HG03097 (cell line): ENCODE results near the gene SSC4D.

Experiments
- ATAC-seq: cut with Tn5 transposase; IDR thresholded peaks from one replicate; pipeline ENCODE4 v1.9.1; 2021; ENCODE audit not compliant: unreplicated experiment, low FRiP score

The SSC4D gene

DNA sequence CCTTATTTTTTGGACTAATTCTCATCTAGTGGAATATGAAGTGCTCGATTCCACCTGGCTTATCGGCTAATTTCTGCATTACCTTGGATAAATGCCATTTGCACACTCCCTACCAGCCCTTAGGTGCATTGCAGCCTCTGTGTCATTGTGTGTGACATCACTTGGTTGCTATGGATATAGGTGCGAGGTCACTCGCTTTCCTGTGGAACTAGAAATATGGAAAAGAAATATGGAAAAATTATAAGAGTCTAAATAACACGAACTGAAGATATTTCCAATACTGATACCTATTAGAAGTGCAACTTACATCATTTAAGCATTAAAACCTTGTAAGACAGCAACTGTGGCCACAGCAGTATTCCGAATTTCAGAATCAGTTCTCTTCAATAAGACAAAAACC is 52.7 kb downstream of the SSC4D start:
- ATAC-seq, result no peak

DNA sequence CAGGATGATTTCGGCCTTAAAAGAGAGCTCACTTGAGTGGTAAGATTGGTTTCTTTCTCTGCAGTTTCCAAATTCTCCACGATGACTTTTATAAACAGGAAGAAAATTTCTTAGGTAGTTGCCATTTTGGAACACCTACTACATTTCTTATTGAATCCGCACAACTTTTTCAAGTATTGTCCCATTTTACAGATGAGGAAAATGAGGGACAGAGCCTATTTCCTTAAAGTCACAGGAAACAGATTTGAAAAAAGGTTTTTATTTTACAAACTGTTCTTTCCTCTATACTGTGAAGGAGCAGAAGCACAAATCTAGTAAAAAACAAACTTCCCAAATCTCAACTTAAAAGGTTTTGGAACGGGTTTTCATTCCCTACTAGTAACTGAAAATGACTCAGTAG is 53.4 kb downstream of the SSC4D start:
- no peak for ATAC-seq

DNA sequence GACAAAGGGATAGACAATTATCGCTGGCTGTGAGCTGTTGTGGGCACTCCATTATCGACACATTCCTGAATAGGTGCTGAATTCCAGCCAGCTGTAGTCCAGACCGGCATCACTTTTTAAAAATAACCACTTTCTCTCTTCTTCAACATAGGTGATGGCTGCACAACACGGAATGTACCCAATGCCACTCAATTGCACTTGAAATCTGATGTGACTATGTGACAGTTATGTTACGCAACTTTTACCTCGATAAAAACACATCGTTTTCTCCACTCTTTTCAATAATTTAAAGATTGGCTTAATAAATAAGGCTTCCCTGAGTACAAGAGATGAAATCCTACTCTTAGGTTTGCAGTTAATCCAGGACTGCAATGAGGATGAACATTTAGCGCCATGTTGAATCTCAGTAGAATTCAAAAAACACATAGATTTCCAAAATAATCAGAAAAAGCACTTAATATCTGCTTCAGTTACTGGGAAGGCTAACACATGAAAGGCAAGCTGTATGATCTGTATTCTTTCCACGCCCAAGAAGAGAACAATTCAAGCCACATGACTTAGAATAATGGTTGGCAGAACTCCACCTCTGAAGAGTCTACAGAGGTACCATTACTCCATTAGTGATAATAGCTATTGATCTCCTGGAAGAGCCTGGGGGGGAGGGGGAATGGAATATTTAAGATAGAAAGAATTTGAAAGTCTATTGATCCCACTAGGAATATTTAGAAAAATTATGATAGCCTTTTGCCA is 54.3 kb downstream of the SSC4D start:
- ATAC-seq, result no peak

DNA sequence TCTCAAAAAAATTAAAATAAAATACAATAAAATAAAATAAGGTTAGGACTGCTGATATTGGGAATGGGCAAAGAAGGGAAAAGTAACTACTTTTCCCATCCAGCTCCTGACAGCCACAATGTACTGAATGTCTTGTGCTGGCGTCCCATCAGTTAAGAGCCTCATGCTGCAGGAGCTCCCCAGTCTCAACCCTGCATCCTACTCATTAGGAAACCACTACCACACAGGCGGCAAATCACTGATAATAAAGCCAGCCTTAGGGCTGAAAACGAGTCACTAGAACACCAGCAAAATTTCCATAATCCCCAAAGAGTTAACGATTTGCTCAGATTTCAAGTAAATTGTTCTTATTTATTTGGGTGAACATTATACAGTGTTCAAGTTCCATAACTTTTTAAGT is 55.0 kb downstream of the SSC4D start:
- no peak for ATAC-seq

DNA sequence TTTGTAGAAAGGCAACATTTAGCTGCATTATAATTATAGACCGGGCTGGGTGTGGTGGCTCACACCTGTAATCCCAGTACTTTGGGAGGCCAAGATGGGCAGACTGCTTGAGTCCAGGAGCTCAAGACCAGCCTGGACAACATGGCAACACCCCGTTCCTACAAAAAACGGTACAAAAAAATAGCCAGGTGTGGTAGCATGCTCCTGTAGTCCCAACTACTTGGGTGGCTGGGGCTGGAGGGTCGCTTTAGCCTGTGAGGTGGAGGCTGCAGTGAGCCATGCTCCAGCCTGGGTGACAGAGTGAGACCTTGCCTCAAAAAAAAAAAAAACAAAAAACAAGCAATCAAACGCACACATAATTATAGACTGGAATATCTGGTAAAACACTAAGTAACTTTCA is 55.8 kb downstream of the SSC4D start:
- ATAC-seq, result no peak

DNA sequence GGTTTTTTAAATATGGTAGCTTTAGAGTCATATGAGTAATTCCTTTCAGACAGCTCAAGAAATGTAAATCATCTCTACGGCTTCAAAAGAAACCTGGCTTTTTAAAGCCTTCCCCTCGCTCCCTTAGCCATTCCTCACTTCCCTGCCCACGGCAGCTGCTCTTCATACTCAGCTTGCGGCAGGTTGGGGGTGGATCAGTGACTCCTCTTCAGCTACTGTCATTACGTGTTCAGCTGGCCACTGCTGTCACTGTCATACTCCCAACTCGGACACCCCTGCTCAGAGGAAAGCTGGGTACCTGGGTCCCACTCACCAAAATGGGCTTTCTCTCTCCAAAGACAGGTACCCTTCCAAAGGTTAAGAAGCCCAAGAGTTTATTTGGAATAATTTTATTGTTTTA is 57.3 kb downstream of the SSC4D start:
- no peak for ATAC-seq

DNA sequence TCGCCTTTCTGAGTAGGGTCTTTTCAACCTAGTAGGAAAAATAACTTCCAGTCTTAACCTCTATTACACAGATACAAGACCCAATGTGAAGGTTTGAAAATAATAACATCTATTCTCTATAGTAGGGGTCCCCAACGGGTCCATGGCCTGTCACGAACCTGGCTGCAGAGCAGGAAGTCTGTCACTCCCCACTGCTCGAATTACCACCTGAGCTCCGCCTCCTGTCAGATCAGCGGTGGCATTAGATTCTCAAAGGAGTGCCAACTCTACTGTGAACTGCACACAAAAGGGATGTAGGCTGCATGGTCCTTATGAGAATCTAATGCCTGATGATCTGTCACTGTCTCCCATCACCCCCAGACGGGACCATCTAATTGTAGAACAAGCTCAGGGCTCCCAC is 58.1 kb downstream of the SSC4D start:
- ATAC-seq, result no peak

- ATAC-seq, result no peak
Measured at GRCh38 chr7:76349313-76349885, 60.1 kb downstream of the SSC4D start.

GRCh38 chr7:76347710-76348109 is 61.8 kb downstream of the SSC4D start:
- ATAC-seq, result no peak

DNA sequence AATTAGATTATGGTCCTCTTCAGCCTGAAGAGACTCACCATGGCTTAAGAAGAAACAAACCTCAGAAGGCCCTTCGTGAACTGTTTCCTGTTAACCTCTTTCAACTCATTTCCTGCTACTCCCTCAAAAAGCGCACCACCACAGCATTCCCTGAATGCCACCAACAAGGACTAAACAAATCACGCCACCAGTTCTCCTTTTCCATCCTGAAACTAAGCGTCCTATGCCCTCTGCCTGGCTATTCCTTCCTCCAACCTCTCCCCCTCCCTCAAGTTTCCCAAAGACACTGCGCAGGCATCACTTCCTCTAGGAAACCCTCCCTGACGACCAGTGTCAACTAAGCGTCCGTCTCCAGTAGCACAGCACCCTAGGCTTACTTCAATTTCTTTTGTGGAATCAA is 62.7 kb downstream of the SSC4D start:
- no peak for ATAC-seq

DNA sequence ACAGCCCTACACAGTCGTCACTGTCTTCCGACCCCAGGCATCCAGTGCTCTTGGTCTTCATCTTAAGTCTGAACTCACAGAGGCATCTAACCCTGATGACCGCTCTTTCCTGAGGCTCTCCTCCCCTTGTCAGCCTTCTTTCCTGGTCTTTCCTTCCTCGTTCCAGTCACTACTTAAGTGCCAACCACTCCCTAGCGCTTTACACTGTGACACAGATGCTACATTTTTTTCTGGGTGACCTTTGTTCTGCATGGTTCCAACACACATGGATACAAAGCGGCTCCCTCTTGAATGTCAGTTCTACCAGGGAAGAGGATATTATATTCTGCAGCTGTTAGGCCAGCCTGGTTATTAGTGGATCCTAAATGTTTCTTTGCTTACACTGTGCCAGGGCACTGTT is 63.4 kb downstream of the SSC4D start:
- no peak for ATAC-seq

DNA sequence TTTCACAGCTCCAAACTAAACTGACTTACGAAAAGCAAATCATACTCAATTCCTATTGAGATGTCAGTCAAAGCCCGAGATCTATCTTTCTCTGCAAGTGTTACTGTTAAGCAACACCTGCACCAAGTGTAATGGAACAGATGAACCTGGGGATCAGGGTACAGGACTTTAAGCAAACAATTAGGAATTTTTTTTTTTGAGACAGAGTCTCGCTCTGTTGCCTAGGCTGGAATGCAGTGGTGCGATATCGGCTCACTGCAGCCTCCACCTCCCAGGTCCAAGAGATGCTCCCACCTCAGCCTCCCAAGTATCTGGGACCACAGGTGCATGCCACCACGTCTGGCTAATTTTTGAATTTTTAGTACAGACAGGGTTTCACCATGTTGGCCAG is 65.6 kb downstream of the SSC4D start:
- no peak for ATAC-seq

- no peak for ATAC-seq
Measured at GRCh38 chr7:76343294-76343930, 66.1 kb downstream of the SSC4D start.

GRCh38 chr7:76342222-76342621 is 67.3 kb downstream of the SSC4D start:
- ATAC-seq, result no peak

DNA sequence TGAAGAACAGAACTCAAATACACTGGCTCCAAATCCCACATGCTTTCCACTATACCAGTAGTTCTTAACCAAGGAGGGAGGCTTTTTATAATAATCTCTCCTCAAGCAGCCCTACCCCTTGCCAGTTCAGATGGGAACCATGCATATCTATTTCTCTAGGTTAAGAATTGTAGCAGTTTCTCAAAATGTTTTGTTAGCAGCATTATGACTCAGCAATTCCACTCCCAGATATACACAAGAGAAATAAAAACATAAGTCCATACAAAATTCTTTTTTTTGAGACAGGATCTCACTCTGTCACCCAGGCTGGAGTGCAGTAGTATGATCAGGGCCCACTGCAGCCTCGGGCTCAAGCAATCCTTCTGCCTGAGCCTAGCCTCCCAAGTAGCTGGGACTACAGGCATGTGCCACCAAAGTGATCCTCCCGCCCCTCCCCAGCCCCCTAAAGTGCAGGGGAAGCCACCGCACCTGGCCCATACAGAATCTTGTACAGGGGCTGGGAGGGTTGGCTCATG is 68.8 kb downstream of the SSC4D start:
- ATAC-seq, result no peak
